NB4 (cell line): ENCODE data around the gene TLR2.

Experiments
- CTCF ChIP-seq: IDR thresholded peaks from one replicate; pipeline ENCODE4 v1.5.1; 2012; ENCODE audit warnings: low read depth, low read length
- MYC ChIP-seq: IDR thresholded peaks from 2 replicates; pipeline ENCODE4 v1.6.1; 2011; ENCODE audit warnings: low read depth, low read length
- POLR2A ChIP-seq: IDR thresholded peaks from 2 replicates; pipeline ENCODE4 v1.6.1; 2011; ENCODE audit warnings: mild to moderate bottlenecking; ENCODE audit not compliant: insufficient read length; ENCODE audit errors: extremely low read depth

- TF ChIP-seq CTCF (no peak), MYC (no peak), POLR2A (no peak)
Measured at GRCh38 chr4:153649572-153649991, 34.5 kb upstream of the TLR2 start.
